ENCODE data around the gene TMEM31. TPM values are rescaled to one million over a fixed set of nuclear protein-coding genes. Genes with fewer than 3 reads are reported as not detected.
"Not testable (repeated sequence)": the region's sequence is repeated elsewhere in the genome, so short reads cannot be mapped to it uniquely, and the experiment has no call there.

Gene TMEM31
- total and polyA plus RNA-seq, 2 of the 8 experiments (the other 6 are each of a cell fraction or from before 2014, with no cell fraction given), result 0.65 TPM; not detected in 1

DNA sequence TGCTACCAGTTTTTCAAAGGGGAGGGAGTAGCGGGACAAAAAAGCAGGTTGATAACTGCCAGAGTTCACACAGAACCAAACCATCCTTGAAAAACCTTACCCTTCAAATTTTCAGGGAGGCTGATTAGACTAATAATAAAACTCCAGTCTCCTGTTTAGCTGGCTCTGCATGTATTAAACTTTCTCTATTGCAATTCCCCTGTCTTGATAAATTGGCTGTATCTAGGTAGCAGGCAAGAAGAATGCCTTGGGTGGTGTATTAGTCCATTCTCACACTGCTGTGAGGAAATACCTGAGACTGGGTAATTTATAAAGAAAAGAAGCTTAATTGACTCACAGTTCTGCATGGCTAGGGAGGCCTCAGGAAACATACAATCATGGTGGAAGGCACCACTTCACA, 47.8 kb downstream of the TMEM31 start (continued):
- TF ChIP-seq CBX5 (IDR thresholded peaks at IDR 0.05; ENCODE audit: low read depth, low read length), result no peak

DNA sequence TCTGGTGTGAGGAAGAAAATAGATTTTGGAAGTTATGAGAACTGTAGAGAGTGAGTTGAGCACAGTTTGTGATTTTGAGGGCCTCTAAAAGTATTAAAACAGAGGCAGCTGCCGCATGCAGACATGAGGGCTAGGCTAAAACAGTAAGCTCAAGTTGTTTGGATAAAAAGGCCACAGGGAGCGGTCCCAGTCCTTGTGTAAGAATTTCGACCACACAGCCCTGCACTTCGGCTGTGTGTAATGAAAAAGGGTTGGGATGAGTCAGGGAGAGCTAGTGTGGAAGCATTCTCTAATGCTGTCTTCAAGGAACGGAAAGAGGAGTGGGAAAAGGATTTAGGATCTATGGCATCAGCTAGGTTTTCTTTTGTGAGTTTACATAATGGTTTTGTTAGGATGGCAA, 52.8 kb downstream of the TMEM31 start:
- H3K9ac ChIP-seq (replicated peaks in 1 of 4; ENCODE audit: extremely low read depth in 1 of 4, low read depth in 3 of 4, low read length in 3 of 4); CTCF ChIA-PET (ENCODE audit: partially characterized antibody); H4K91ac ChIP-seq (replicated peaks; ENCODE audit: insufficient read length, low read length); H2AK5ac ChIP-seq (ENCODE audit: low read depth, low read length); H3K4ac ChIP-seq (replicated peaks; ENCODE audit: insufficient read length, low read depth, low read length); H4K20me1 ChIP-seq (replicated peaks in 1 of 2; ENCODE audit: control insufficient read depth in 1 of 2, insufficient read depth in 2 of 2, low read length in 2 of 2); H4K8ac ChIP-seq (ENCODE audit: extremely low read depth, insufficient read depth, low read length); DNase-seq (ENCODE audit: low read depth in 1 of 2, low spot score in 2 of 2); H3K56ac ChIP-seq (replicated peaks; ENCODE audit: insufficient read length, low read depth, low read length); H3K27ac ChIP-seq (ENCODE audit: low read depth, low read length); H2BK12ac ChIP-seq (ENCODE audit: low read depth, low read length); H2BK15ac ChIP-seq (ENCODE audit: low read length); H3K23ac ChIP-seq (ENCODE audit: insufficient read length); H3K79me1 ChIP-seq (ENCODE audit: low read depth, low read length); H3K23me2 ChIP-seq (ENCODE audit: low read depth, low read length); H3K18ac ChIP-seq (ENCODE audit: extremely low read depth, low read length); H2BK20ac ChIP-seq (ENCODE audit: low read length); H3K4me3 ChIP-seq (ENCODE audit: extremely low read depth in 1 of 4, insufficient read depth in 2 of 4, low read depth in 3 of 4, low read length in 4 of 4); H3K27me3 ChIP-seq (replicated peaks in 1 of 4; ENCODE audit: control insufficient read depth in 3 of 4, extremely low read depth in 1 of 4, insufficient read depth in 3 of 4, low read length in 3 of 4); H3K14ac ChIP-seq (ENCODE audit: insufficient read length); H3K9me3 ChIP-seq (ENCODE audit: insufficient read depth in 2 of 2, low read depth in 1 of 2, low read length in 1 of 2); FAIRE-seq; H3K4me2 ChIP-seq (ENCODE audit: insufficient read depth in 1 of 2, low read depth in 2 of 2, low read length in 2 of 2); H3K79me2 ChIP-seq (ENCODE audit: control insufficient read depth in 1 of 2, insufficient read depth in 2 of 2, low read length in 2 of 2); H2BK5ac ChIP-seq (ENCODE audit: low read depth, low read length); H2BK120ac ChIP-seq (replicated peaks; ENCODE audit: low read depth, low read length); H4K5ac ChIP-seq (ENCODE audit: insufficient read length, low read depth, low read length); H2AFZ ChIP-seq (ENCODE audit: low read length); H3K36me3 ChIP-seq (ENCODE audit: control insufficient read depth in 2 of 4, insufficient read depth in 4 of 4, low read length in 3 of 4): not testable (repeated sequence)
- POLR2A ChIA-PET (ENCODE audit: partially characterized antibody), result interaction anchor here (0.9 to 4.1 kb wide), 9 partner anchors 11 to 61 kb away, joined by 3 to 33 read pairs (median 4); partner anchors contain the start of gene TMEM31
- WGBS, 2 experiments (ENCODE audit: extremely low coverage in 1 of 2, insufficient coverage in 1 of 2, insufficient read length in 1 of 2, insufficient replicate concordance in 2 of 2, low coverage in 1 of 2, low lambda C conversion rate in 2 of 2, missing lambda C conversion rate in 1 of 2), result 92% methylated on average over 5 of the region's 5 CpGs; no CpG with 5 or more reads in 1 of the 2 experiments
- peaks cover 1 to 10% (median 9%) of the 10 kb centered on the region in 4 experiments; a peak in 6 of 7 replicates for H3K4me1 ChIP-seq (replicated peaks in 1 of 4; ENCODE audit: control insufficient read depth in 3 of 4, insufficient read depth in 4 of 4, low read length in 3 of 4)

Other genes with a start within 250 kb of the TMEM31 start
- 0.09 and 0.17 TPM in 2 replicates for gene RAB40A, start 191.4 kb upstream of the TMEM31 start, total RNA-seq (2021; fragmentation: NEBNext Ultra II Directional; extraction: Animal tissue kit (Norgen Biotek cat#: 25700))
- gene RAB40A, start 191.4 kb upstream of the TMEM31 start, polyA plus RNA-seq (2011; rRNA removed), result 0.21 and 0.28 TPM in 2 replicates
- 51.3 and 53.0 TPM in 2 replicates for gene TCEAL4, start 125.4 kb upstream of the TMEM31 start, total RNA-seq (2021; fragmentation: NEBNext Ultra II Directional; extraction: Animal tissue kit (Norgen Biotek cat#: 25700))
- 7.3 and 10.1 TPM in 2 replicates for gene TCEAL4, start 125.4 kb upstream of the TMEM31 start, polyA plus RNA-seq (2011; rRNA removed)
- gene TCEAL3, start 102.9 kb upstream of the TMEM31 start, total RNA-seq (2021; fragmentation: NEBNext Ultra II Directional; extraction: Animal tissue kit (Norgen Biotek cat#: 25700)), result 12.0 and 12.9 TPM in 2 replicates
- gene TCEAL3, start 102.9 kb upstream of the TMEM31 start, polyA plus RNA-seq (2011; rRNA removed), result 3.5 and 4.4 TPM in 2 replicates
- gene TCEAL1, start 81.9 kb upstream of the TMEM31 start, total RNA-seq (2021; fragmentation: NEBNext Ultra II Directional; extraction: Animal tissue kit (Norgen Biotek cat#: 25700)), result 3.9 TPM in 2 replicates
- 3.0 and 4.1 TPM in 2 replicates for gene TCEAL1, start 81.9 kb upstream of the TMEM31 start, polyA plus RNA-seq (2011; rRNA removed)
- gene MORF4L2, start 24.2 kb upstream of the TMEM31 start, total RNA-seq (2021; fragmentation: NEBNext Ultra II Directional; extraction: Animal tissue kit (Norgen Biotek cat#: 25700)), result 340 and 373 TPM in 2 replicates
- gene MORF4L2, start 24.2 kb upstream of the TMEM31 start, polyA plus RNA-seq (2011; rRNA removed), result 113 and 235 TPM in 2 replicates
- 44.3 and 49.2 TPM in 2 replicates for gene PLP1, start 65.9 kb downstream of the TMEM31 start, total RNA-seq (2021; fragmentation: NEBNext Ultra II Directional; extraction: Animal tissue kit (Norgen Biotek cat#: 25700))
- gene PLP1, start 65.9 kb downstream of the TMEM31 start, polyA plus RNA-seq (2011; rRNA removed), result 218 and 279 TPM in 2 replicates
- 0.46 and 0.56 TPM in 2 replicates for gene RAB9B, start 121.3 kb downstream of the TMEM31 start, total RNA-seq (2021; fragmentation: NEBNext Ultra II Directional; extraction: Animal tissue kit (Norgen Biotek cat#: 25700))
- 0.13 and 0.26 TPM in 2 replicates for gene RAB9B, start 121.3 kb downstream of the TMEM31 start, polyA plus RNA-seq (2011; rRNA removed)